ENCODE results near the gene ISM1.

DNA sequence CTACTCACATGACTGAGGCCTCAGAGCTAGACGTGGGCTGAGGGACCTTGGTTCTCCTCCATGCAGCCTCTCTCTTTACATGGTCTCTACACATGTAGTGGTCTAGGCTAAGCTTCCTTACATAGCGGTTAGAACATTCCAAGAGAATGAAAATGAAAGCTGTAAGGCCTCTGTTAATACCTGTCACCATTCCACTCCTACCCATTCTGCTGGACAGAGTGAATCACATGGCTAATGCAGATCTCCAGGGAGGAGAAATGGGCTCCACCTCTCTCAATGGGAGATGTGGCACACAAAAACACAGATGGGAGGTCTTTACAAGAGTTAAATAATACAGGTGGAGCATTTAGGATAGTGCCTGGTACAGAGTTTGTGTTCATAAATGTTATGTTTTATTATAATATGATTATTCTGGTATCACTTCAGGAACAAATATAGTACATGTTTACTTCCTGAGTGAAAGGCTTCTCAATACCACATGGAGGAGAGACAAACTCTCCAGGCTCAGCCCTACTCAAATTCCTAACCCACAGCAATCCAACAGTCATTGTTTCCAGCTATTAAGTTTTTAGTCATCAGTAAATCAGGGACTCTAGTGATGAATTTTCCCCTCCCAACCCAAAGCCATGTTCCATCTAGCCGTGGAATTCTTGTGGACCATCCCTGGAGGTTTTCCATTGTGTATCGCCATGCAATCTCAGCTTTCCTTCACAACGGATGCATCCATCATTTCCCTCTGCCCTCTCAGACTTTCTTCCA, 57.9 kb downstream of the ISM1 start:
- TF ChIP-seq, protein P1, sequence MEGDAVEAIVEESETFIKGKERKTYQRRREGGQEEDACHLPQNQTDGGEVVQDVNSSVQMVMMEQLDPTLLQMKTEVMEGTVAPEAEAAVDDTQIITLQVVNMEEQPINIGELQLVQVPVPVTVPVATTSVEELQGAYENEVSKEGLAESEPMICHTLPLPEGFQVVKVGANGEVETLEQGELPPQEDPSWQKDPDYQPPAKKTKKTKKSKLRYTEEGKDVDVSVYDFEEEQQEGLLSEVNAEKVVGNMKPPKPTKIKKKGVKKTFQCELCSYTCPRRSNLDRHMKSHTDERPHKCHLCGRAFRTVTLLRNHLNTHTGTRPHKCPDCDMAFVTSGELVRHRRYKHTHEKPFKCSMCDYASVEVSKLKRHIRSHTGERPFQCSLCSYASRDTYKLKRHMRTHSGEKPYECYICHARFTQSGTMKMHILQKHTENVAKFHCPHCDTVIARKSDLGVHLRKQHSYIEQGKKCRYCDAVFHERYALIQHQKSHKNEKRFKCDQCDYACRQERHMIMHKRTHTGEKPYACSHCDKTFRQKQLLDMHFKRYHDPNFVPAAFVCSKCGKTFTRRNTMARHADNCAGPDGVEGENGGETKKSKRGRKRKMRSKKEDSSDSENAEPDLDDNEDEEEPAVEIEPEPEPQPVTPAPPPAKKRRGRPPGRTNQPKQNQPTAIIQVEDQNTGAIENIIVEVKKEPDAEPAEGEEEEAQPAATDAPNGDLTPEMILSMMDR (conservative IDR thresholded peaks at IDR 0.05 in 1 of 2, IDR thresholded peaks at IDR 0.05 in 1 of 2; ENCODE audit: low read depth in 1 of 2, low read length in 2 of 2), result no peak
- no peak for TF ChIP-seq EZH2 (IDR thresholded peaks at IDR 0.05; ENCODE audit: low read length, missing control alignments)
